NCI-H446 (cell line): Measurements from ENCODE around the gene L1CAM.
"Not testable (repeated sequence)": the region's sequence is repeated elsewhere in the genome, so short reads cannot be mapped to it uniquely, and the experiment has no call there.

Experiments used
- DNase-seq, 2 experiments: peaks; one replicate each; lab custom pipeline; 2025; lab: John Stamatoyannopoulos, UW

Gene L1CAM

DNA sequence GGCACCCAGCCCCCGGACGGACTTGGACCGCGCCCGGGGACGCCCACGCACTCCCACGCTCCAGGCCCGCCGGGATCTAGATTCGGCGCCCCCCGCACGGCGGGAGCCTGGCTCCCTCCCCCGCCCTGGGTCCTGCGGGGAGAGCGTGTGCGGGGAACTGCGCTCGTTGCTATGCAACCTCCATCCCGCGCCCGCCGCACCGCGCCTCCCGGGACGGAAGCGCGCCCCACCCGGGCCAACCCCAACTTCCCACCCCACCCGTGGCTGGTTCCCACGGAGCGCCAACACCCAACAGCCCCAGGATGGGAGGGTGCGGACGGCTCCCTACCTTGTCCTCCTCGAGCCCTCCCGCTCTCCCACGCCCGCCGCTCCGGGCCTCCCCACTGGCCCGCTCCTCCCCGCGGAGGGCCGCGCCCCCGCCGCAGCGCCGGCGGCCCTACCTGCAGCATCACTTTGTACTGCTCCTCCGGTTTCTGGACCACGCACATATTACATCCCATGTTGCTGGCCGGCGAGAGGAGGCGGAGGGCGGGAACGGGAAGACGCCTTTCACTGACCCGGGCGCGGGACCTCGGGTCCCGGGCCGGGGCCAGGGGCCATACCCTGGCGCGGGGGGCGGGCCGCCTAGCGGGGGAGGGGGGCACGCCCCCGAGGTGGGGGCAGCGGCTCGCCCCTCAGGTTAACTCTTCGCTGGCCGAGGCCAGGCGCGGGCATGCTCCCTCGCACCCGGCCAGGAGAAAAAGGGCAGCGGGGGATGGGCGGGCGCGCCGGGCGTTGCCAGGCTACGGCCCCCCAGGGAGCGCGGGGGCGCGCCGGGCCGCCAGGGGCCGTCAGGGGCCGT, 56.0 kb downstream of the L1CAM start, which contains the start of gene PDZD4:
TSS of gene PDZD4 (minus strand) at position 746 of the 841 bp plus-strand sequence. CDS start at position 500, 246 bp downstream.
- DNase-seq, result no peak

- no peak for DNase-seq
Observed at GRCh38 chrX:153829549-153829798, 56.5 kb downstream of the L1CAM start.

DNA sequence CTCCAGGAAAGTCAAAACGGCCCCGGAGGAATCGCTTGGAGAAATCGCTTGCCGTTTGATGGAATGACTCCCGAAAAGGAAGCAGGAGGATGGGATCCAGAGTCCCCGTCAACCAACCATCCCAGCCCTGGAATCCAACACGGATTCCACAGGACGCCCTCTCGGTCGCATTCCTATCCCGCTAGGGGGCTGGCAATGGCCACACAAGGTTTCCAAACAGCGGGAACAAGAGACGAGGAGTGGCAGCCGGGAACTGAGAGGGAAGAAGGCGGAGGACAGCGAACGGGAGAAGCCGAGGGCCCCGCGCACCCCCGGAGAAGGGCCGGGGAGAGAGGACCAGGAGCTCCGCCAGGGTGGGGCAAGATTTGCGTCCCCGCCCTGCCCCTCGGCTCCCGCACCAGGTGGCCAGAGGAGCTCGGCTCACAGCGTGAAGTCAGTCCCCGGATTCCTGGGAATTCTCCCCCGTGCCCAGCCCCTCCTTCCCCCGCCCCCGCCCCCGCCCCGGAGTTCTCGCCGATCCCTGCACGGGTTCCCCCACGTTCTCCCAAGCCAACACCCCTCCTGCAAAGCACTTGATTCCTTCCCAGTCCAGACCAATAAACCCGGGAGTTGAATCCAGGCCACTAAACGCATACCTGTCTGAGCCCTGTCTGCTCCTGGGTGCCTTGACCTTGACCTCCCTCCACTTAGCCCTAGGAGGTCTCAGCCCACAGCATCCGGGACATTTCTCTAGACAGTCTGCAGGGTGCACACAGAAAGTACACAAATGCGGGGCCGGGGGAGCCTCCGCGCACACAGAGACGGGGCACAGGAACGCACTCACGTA, 57.0 kb downstream of the L1CAM start:
- DNase-seq, result no peak

GRCh38 chrX:153828308-153828707, 57.7 kb downstream of the L1CAM start:
- no peak for DNase-seq

GRCh38 chrX:153827903-153828302, 58.1 kb downstream of the L1CAM start:
- no peak for DNase-seq

- DNase-seq, result no peak
Observed at GRCh38 chrX:153827016-153827415, 59.0 kb downstream of the L1CAM start.

DNA sequence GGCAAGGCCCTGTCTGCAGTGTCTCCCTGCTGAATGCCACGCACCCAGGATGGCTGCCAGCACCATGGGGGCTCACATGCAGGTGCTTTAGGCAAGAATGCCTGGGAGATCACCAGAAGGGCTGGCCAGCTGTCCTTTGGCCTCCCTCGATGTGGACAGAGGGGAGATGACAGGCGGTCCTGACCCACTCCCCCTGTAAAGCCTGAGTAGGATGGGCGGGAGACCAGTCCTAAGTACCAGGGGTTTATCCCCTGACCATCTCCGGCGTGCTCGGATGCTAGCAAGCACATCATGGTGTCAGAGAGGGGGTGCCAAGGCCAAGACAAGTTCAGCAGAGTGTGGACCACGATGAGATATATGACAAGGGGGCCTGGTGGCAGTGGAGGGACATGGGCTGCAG, 60.9 kb downstream of the L1CAM start:
- no peak for DNase-seq

GRCh38 chrX:153824348-153824747, 61.6 kb downstream of the L1CAM start:
- DNase-seq, result no peak

- DNase-seq, result no peak
Observed at GRCh38 chrX:153821066-153821465, 64.9 kb downstream of the L1CAM start.

- no peak for DNase-seq
Observed at GRCh38 chrX:153820601-153821000, 65.4 kb downstream of the L1CAM start.

GRCh38 chrX:153819384-153820040, 66.5 kb downstream of the L1CAM start:
- DNase-seq, result no peak

DNA sequence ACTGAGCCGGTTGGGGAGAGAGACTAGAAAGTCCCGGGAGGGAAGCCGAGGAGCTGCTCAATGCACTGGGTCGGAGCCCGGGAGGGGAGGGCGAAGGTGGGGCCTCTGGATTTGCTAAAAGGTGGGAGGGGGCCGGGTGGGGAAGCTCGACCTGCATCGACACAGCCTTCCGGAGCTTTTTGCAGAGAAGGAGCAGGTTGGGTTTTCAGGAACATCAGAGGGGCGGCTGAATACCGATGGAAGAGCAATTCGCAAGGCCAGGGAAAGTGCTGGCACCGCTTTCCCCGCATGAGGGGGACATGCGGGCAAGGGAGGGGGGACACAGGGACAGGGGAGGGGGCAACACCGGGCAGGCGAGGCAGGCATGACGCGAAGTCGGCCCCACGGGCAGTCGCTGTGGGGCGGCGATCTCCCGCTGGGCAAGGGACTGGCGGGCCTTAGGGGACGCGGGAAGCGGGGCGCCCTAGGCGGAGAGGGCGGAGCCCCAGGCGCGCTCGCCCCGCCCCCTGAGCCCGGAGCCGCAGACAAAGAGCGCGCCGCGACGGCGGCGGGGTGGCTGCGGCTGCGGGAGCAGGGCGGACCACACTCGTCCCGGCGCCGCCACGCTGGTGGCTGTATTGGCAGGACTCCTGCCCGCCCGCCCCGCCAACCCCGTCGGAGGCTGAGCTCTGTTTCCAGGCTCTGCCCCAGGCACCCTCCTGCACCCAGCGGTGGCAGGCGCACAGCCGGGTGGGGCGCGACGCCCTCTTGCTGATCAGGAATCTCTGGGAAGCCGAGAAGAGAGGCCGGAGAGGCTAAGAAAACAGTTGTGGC, 67.2 kb downstream of the L1CAM start:
- peak in 1 of 2 experiments; percentile 27 for DNase-seq

DNA sequence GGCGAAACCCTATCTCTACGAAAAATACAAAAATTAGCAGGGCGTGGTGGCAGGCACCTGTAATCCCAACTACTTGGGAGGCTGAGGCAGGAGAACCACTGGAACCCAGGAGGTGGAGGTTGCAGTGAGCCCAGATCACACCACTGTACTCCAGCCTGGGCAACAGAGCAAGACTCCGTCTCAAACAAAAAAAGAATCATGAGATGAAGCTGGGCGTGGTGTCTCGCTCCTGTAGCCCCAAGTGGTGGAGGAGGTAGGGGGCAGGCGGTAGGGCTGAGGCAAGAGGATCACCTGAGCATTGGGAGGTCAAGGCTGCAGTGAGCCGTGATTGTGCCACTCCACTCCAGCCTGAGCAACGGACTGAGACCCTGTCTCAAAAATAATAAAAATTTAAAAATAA, 67.9 kb downstream of the L1CAM start:
- DNase-seq, result not testable (repeated sequence)

DNA sequence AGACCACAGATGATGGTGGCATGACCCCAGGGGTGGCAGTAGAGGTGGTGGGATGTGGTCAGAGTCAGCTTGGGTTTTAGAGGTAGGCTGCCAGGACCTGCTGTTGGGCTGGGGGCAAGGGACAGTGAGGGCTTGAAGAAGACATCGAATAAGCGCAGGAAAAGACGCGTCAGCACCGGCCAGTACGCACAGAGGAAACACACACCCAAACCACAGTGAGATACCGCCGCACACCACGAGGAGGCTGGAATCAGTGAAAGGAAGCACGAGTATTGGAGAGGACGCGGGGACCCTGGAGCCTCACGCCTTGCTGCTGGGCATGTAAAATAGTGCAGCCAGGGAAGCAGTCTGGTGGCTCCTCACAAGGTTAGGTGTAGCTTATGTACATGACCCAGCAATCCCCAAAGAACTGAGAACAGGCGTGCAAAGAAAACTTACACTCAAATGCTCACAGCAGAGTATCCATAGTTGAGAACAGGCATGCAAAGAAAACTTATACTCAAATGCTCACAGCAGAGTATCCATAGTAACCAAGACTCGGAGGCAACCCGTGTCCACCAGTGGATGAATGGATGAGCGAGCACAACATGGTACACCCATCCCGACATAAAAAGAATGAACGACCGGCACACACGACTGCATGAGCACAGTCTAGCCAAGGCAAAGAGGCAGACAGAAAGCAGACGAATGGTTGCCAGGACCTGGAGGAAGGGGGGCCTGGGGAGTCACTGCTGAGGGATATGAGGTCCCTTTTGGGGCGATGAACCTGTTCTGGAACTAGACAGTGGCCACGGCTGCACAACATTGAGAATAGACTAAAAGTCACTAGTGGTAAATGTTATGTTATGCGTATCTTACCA, 68.9 kb downstream of the L1CAM start:
- no peak for DNase-seq

DNA sequence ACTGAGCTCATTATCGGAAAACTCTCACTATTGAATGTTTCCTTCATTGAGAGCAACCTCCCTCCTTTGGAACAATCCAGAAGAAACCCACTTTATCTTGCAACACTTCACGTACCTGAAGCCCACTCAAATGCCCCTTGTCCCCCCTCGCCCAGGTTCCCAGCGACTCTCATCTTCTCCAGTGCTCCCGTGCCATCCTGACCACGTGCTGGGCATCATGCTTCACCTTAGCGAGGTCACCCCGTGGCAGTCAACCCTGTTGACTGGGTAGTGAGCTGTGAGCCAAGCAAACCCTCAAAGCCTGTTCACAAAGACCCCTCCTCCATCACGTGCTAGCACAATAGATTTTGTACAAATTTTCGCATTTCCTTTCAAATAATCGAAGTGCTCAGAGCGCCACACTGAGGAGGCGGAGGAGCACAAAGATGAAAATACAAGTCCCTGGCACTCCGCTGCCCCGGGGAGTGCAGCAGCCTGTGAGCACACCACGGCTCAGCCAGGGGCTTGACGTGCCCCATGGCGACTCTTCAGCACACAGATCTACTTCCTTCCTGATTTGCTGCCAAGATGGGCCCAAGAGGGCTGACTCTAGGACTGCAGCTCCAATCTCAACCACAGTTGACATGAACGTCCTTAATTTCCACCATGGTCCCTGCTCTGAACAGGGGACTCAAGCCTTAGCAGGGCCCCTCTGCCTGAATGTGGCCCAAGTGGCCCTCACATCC, 71.2 kb downstream of the L1CAM start:
- no peak for DNase-seq

GRCh38 chrX:153813161-153813560, 72.8 kb downstream of the L1CAM start:
- DNase-seq, result no peak

DNA sequence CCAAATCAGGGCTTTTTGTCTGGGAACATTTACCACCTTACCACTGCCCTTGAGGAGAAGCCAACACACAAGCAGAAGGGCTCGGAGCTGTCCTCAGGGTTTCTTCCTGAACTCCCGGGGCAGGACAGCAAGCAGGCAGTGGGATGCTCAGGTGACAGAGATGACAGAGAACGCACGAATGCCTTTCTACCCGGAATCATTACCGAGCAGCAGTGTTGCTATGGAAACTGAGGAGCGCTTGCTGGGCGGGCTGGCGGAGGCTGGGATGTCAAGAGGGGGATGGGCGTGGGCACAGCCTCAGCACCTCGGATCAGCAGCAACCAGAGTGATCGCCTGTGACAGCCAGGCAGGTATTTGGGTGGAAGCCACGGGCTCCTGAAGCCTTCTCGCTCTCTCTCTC, 73.8 kb downstream of the L1CAM start:
- no peak for DNase-seq
